PC-3 (cell line): Measurements from ENCODE around the gene NT5DC3. TPM values are rescaled to one million over a fixed set of nuclear protein-coding genes. Genes with fewer than 3 reads are reported as not detected.

Experiments
- ATAC-seq: fragments of 200-7000 bp; cut with Tn5 transposase; 2 replicates; pipeline ENCODE4 v1.9.1; 2020; ENCODE audit warnings: mild to moderate bottlenecking, moderate library complexity
- BruUV-seq: library from RNA; stranded (reverse); fragments of 400-500 nt; replicated peaks from 2 replicates; lab custom pipeline; 2021; lab: Mats Ljungman, UMichigan
- CTCF ChIA-PET: fragments of 300-600 bp; sonication (Branson Sonifier 250); formaldehyde crosslinking; loops from one replicate; lab custom pipeline; 2022; ENCODE audit warnings: antibody characterized with exemption; lab: Charles Lee
- POLR2A ChIA-PET: fragments of 300-600 bp; sonication (Branson Sonifier 250); formaldehyde crosslinking; loops from one replicate; lab custom pipeline; 2022; ENCODE audit warnings: antibody characterized with exemption; ENCODE audit not compliant: unreplicated experiment; lab: Charles Lee
- DNase-seq: peaks from one replicate; pipeline ENCODE4 v3.0.0-alpha.2; 2015
- H2AFZ ChIP-seq: fragments of 300-600 bp; sonication (generic); 2 replicates; pipeline ENCODE4 v1.6.0; 2016; ENCODE audit warnings: antibody characterized with exemption, low read length
- H3F3A ChIP-seq: fragments of 300-600 bp; sonication (generic); one replicate; pipeline ENCODE4 v1.6.0; 2017; ENCODE audit warnings: antibody characterized with exemption, low read length, control low read depth, mild to moderate bottlenecking; ENCODE audit not compliant: unreplicated experiment
- H3K27ac ChIP-seq: fragments of 300-600 bp; sonication (generic); 2 replicates; pipeline ENCODE4 v1.5.1; 2016; ENCODE audit warnings: mild to moderate bottlenecking, low read length
- H3K27me3 ChIP-seq: fragments of 300-600 bp; sonication (generic); 2 replicates; pipeline ENCODE4 v1.6.1; 2016; ENCODE audit warnings: low read length, mixed read lengths
- H3K36me3 ChIP-seq: fragments of 300-600 bp; sonication (generic); 2 replicates; pipeline ENCODE4 v1.6.1; 2016; ENCODE audit warnings: low read depth, mixed run types, low read length, mixed read lengths
- H3K4me1 ChIP-seq: fragments of 300-600 bp; sonication (generic); 2 replicates; pipeline ENCODE4 v1.5.1; 2016; ENCODE audit warnings: low read length; ENCODE audit not compliant: insufficient read depth
- H3K4me2 ChIP-seq: fragments of 300-600 bp; sonication (generic); 2 replicates; pipeline ENCODE4 v1.6.0; 2016; ENCODE audit warnings: low read length
- H3K4me3 ChIP-seq: fragments of 300-600 bp; sonication (generic); 2 replicates; pipeline ENCODE4 v1.5.1; 2016; ENCODE audit warnings: mild to moderate bottlenecking, low read length, mixed read lengths
- H3K79me2 ChIP-seq: fragments of 300-600 bp; sonication (generic); 2 replicates; pipeline ENCODE4 v1.6.1; 2017; ENCODE audit warnings: low read length, mixed read lengths
- H3K9ac ChIP-seq: fragments of 300-600 bp; sonication (generic); 2 replicates; pipeline ENCODE4 v1.6.0; 2016; ENCODE audit warnings: mild to moderate bottlenecking, low read length
- H3K9me2 ChIP-seq: fragments of 300-600 bp; sonication (generic); replicated peaks from 2 replicates; pipeline ENCODE4 v1.6.1; 2016; ENCODE audit warnings: mixed run types, low read length, mixed read lengths
- H3K9me3 ChIP-seq: fragments of 300-600 bp; sonication (generic); 2 replicates; pipeline ENCODE4 v1.6.1; 2016; ENCODE audit warnings: low read length, mixed read lengths
- H4K20me1 ChIP-seq: fragments of 300-600 bp; sonication (generic); 2 replicates; pipeline ENCODE4 v1.6.1; 2016; ENCODE audit warnings: low read length, mixed read lengths
- CTCF ChIP-seq: fragments of 300-600 bp; sonication (generic); conservative IDR thresholded peaks from 2 replicates; pipeline ENCODE4 v1.5.1; 2017; ENCODE audit warnings: antibody characterized with exemption, low read depth, mild to moderate bottlenecking, low read length
- EZH2 ChIP-seq: fragments of 300-600 bp; sonication (generic); IDR thresholded peaks from one replicate; pipeline ENCODE4 v1.6.1; 2017; ENCODE audit warnings: antibody characterized with exemption, mild to moderate bottlenecking, low read length; ENCODE audit not compliant: unreplicated experiment
- EZH2phosphoT487 ChIP-seq: fragments of 300-600 bp; sonication (generic); IDR thresholded peaks from 2 replicates; pipeline ENCODE4 v1.6.1; 2018; ENCODE audit warnings: mild to moderate bottlenecking, antibody characterized with exemption, low read length, borderline replicate concordance
- intact Hi-C: fragments of 100-400 bp; cut with micrococcal nuclease; formaldehyde crosslinking; loops from 2 replicates; pipeline ENCODE4 v1.9.0; 2023
- total RNA-seq: library from RNA; depleted of rRNA; stranded (reverse); fragments of >200 nt; gene quantifications from 2 replicates; pipeline ENCODE4 v1.2.3, GENCODE V29; 2014

Gene NT5DC3
- total RNA-seq, 1 experiment from 2014 or later: 15.7 TPM

DNA sequence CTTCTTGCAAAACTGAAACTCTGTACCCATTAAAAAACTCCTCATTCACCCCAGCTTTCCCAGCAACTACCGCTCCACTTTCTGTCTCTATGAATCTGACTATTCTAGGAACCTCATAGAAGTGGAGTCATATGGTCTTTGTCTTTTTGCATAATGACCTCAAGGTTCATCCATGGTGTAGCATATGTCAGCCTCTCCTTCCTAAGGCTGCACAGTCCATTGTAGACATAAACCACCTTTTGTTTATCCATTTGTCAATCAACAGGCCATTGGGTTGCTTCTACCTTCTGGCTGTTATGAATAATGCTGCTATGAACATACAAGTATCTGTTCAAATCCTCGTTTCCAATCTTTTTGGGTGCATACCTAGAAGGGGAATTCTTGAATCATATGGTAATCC lies 21.1 kb downstream of the NT5DC3 start:
- no peak overlapping the region for H3K4me2 ChIP-seq
- H3K9me3 ChIP-seq: no peaks in the 10 kb centered on the region
- POLR2A ChIA-PET: no interaction called here
- no peaks in the 10 kb centered on the region for H3K27me3 ChIP-seq
- ATAC-seq (no peak), DNase-seq (no peak)
- H3K79me2 ChIP-seq: peaks cover 77% of the 10 kb centered on the region
- H2AFZ ChIP-seq: no peak overlapping the region
- H3K9me2 ChIP-seq: no peaks in the 10 kb centered on the region
- H3K9ac ChIP-seq: no peak overlapping the region
- H3K4me3 ChIP-seq: no peak overlapping the region
- BruUV-seq: no TSS peak
- intact Hi-C loops: no loop called here
- CTCF ChIA-PET: no interaction called here
- H3K27ac ChIP-seq: no peak overlapping the region
- 0 out of 2 replicates have a peak, but pooled peaks cover 4% of the 10 kb centered on the region for H4K20me1 ChIP-seq
- H3K36me3 ChIP-seq: peaks cover 9% of the 10 kb centered on the region; the same call in 1 of the 2 replicates
- H3K4me1 ChIP-seq: peaks cover 26% of the 10 kb centered on the region
- H3F3A ChIP-seq: no peaks in the 10 kb centered on the region
- no peak for TF ChIP-seq EZH2phosphoT487
- TF ChIP-seq EZH2: no peak
- no peak for TF ChIP-seq CTCF

- Histone ChIP-seq H3K36me3 (peaks cover 9% of the 10 kb centered on the region; the same call in 1 of the 2 replicates), H3F3A (no peaks in the 10 kb centered on the region), H4K20me1 (0 out of 2 replicates have a peak, but pooled peaks cover 4% of the 10 kb centered on the region), H3K4me1 (peaks cover 22% of the 10 kb centered on the region), H3K4me2 (no peak overlapping the region), H3K27me3 (no peaks in the 10 kb centered on the region), H3K27ac (no peak overlapping the region), H3K9me3 (no peaks in the 10 kb centered on the region), H3K4me3 (no peak overlapping the region), H3K79me2 (peaks cover 71% of the 10 kb centered on the region), H2AFZ (no peak overlapping the region), H3K9me2 (no peaks in the 10 kb centered on the region), H3K9ac (no peak overlapping the region)
- CTCF ChIA-PET: no interaction called here
- no TSS peak for BruUV-seq
- no peak for ATAC-seq
- intact Hi-C loops: no loop called here
- POLR2A ChIA-PET: no interaction called here
- DNase-seq: no peak
- TF ChIP-seq EZH2 (no peak), CTCF (no peak), EZH2phosphoT487 (no peak)
These were observed 21.7 kb downstream of the NT5DC3 start for GRCh38 chr12:103819312-103819711.

- Histone ChIP-seq H4K20me1 (0 out of 2 replicates have a peak, but pooled peaks cover 4% of the 10 kb centered on the region), H3K79me2 (peaks cover 56% of the 10 kb centered on the region), H3K27me3 (no peaks in the 10 kb centered on the region), H3K9ac (no peak overlapping the region), H3K27ac (no peak overlapping the region), H3K4me3 (no peak overlapping the region), H2AFZ (no peak overlapping the region), H3K36me3 (peaks cover 22% of the 10 kb centered on the region), H3K9me3 (no peaks in the 10 kb centered on the region), H3F3A (no peaks in the 10 kb centered on the region), H3K4me2 (no peak overlapping the region), H3K4me1 (peaks cover 14% of the 10 kb centered on the region), H3K9me2 (no peaks in the 10 kb centered on the region)
- TF ChIP-seq EZH2phosphoT487 (no peak), CTCF (no peak), EZH2 (no peak)
- BruUV-seq: no TSS peak
- ChIA-PET CTCF (no interaction called here), POLR2A (no interaction called here)
- DNase-seq (no peak), ATAC-seq (no peak)
- intact Hi-C loops: no loop called here
These were observed 23.2 kb downstream of the NT5DC3 start for GRCh38 chr12:103817791-103818190.
